Kidney glomerular epithelial cell (primary cell): ENCODE results near the gene CPNE9.

Experiments
- DNase-seq: peaks from one replicate; lab custom pipeline; 2025; lab: John Stamatoyannopoulos, UW

CPNE9 gene

GRCh38 chr3:9703736-9704346, at the start of gene CPNE9:
CPNE9 (plus strand) TSS chr3:9703833; CDS start chr3:9703997, 164 bp downstream.
- no peak for DNase-seq

- no peak for DNase-seq
Observed at GRCh38 chr3:9659849-9660248, 43.8 kb upstream of the CPNE9 start.

GRCh38 chr3:9660972-9661371, 42.7 kb upstream of the CPNE9 start:
- DNase-seq = no peak

- no peak for DNase-seq
Observed at GRCh38 chr3:9664119-9664751, 39.4 kb upstream of the CPNE9 start.

GRCh38 chr3:9666704-9667445, 36.8 kb upstream of the CPNE9 start:
- DNase-seq = no peak

GRCh38 chr3:9669277-9669676, 34.4 kb upstream of the CPNE9 start:
- DNase-seq = no peak

- no peak for DNase-seq
Observed at GRCh38 chr3:9669720-9670432, 33.8 kb upstream of the CPNE9 start.

- DNase-seq = no peak
Observed at GRCh38 chr3:9673082-9673481, 30.6 kb upstream of the CPNE9 start.

GRCh38 chr3:9673752-9674151, 29.9 kb upstream of the CPNE9 start:
- no peak for DNase-seq

- no peak for DNase-seq
Observed at GRCh38 chr3:9675736-9676290, 27.8 kb upstream of the CPNE9 start.

GRCh38 chr3:9676785-9677184, 26.8 kb upstream of the CPNE9 start:
- no peak for DNase-seq

GRCh38 chr3:9678493-9678892, 25.1 kb upstream of the CPNE9 start:
- DNase-seq = no peak

GRCh38 chr3:9679476-9680080, 24.1 kb upstream of the CPNE9 start:
- DNase-seq = no peak

- DNase-seq = no peak
Observed at GRCh38 chr3:9681011-9681722, 22.5 kb upstream of the CPNE9 start.

GRCh38 chr3:9681723-9682081, 21.9 kb upstream of the CPNE9 start:
- DNase-seq = no peak

- DNase-seq = no peak
Observed at GRCh38 chr3:9682096-9682495, 21.5 kb upstream of the CPNE9 start.

GRCh38 chr3:9683426-9683825, 20.2 kb upstream of the CPNE9 start:
- no peak for DNase-seq

- DNase-seq = no peak
Observed at GRCh38 chr3:9685216-9686049, 18.2 kb upstream of the CPNE9 start.

- DNase-seq = no peak
Observed at GRCh38 chr3:9686050-9686550, 17.5 kb upstream of the CPNE9 start.

- no peak for DNase-seq
Observed at GRCh38 chr3:9686703-9687102, 16.9 kb upstream of the CPNE9 start.
